Measurements from ENCODE around the gene TTLL11.

Gene TTLL11

DNA sequence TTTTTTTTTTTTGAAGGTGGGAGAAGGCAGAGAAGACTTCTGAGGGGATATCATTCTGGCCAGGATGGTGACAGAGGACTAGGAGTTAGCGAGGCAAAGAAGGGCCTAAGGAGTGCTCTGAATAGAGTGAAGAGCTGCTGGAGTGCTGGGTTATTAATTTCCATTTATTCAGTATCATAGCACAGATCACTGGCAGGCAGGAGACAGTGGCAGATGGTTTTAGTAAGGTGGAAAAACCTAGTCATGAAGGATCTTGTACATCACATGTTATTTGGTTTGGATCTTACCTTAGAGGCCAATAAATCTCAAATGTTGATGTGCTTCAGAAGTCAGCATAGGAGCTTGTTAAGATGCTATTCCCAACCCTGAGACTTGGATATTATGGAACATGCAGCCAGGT lies 165.5 kb downstream of the TTLL11 start:
- no peak for DNase-seq

DNA sequence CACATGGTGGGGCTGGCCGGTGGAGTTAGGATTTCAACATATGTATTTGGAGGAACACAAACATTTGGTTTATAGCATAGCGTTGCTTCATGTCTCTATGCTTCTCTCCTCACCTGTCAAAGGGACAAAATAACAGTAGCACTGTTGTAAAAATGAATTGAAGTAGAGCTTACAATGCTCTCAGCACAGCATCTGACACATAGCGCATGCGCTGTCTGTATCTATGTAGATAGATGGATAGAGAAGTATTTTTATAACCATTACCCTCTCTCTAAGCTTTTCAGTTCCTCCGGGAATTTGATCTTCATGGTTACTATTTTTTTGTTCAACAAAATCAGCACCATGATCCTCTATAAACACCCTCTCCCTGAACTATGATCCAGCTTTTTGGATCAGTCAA lies 166.0 kb downstream of the TTLL11 start:
- no peak for DNase-seq

DNA sequence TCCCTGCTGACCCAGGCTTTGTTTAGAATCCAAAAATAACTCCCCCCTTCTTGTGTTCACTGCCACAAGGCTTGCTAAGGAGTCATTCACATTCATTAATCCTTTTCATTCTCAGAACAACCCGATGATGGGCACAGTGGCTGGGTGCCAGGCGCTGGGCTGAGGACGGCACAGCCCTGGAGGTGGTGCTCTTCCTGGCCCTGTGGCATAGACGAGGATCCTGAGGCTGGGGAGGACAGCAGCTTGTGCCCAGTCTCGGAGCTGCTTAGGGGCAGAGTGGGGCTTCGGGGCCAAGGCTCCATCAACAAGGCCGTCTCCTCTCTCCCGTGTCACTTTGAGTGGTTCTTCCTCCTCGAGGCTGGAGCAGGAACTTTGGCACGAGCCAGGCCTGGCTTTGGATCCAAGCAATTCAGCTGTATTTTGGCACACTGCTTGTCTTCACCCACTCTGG lies 166.7 kb downstream of the TTLL11 start:
- no peak for DNase-seq

DNA sequence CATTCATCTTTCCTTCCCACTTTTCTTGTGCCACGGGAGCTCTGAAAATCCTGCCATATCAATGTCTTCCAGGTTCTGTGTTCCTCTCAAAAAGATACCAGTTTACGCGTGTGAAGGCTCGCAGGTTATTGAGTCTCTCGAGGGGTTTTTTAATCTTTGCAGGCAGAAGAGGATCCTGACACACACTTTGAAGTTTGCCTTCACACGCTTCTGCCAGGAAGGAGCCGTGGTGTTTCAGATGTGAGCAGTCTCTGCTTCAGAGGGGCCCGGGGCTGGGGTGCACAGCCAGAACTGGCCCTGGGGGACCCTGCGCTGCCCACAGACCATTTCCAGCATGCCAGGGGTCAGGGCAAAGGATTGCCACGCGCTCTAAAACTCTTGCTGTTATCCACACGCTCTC lies 167.2 kb downstream of the TTLL11 start:
- no peak for DNase-seq

DNA sequence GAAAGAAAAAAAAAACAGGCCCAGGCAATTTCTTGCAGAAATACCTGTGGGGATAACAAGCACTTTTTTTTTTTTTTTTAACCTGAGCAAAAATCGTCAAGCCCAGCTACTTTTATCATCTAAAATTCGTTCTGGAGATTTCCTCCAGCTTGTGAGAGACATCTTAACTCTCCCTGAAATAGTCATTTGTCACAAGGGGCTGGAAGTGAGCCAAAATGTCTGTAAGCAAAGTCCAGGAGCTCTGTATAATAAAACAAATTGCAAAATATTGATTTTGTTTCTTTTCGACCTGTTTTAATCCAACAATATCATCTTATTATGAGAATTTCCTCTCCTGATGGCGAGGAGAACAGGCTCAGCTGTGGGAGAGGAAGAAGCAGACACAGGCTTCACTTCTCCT lies 168.4 kb downstream of the TTLL11 start:
- DNase-seq, result no peak

DNA sequence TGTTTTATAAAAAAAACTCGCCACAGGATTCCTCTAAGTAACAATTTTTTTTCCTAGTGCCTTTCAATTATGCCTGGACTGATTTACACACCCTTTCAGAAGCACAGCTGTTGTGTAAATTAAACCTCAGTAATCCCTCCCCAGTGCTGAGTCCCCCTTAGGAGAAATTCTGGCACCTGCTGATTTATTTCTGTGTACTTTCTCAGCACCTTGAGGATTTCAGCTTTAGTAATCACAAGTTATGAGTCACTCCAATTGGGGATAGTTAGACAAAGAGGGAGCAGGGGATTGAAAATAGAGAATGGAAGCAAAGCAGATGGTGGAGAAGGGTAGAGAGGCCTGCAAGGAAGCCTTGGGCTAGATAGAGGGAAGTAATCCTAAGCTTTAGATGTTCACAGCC lies 171.7 kb downstream of the TTLL11 start:
- no peak for DNase-seq

DNA sequence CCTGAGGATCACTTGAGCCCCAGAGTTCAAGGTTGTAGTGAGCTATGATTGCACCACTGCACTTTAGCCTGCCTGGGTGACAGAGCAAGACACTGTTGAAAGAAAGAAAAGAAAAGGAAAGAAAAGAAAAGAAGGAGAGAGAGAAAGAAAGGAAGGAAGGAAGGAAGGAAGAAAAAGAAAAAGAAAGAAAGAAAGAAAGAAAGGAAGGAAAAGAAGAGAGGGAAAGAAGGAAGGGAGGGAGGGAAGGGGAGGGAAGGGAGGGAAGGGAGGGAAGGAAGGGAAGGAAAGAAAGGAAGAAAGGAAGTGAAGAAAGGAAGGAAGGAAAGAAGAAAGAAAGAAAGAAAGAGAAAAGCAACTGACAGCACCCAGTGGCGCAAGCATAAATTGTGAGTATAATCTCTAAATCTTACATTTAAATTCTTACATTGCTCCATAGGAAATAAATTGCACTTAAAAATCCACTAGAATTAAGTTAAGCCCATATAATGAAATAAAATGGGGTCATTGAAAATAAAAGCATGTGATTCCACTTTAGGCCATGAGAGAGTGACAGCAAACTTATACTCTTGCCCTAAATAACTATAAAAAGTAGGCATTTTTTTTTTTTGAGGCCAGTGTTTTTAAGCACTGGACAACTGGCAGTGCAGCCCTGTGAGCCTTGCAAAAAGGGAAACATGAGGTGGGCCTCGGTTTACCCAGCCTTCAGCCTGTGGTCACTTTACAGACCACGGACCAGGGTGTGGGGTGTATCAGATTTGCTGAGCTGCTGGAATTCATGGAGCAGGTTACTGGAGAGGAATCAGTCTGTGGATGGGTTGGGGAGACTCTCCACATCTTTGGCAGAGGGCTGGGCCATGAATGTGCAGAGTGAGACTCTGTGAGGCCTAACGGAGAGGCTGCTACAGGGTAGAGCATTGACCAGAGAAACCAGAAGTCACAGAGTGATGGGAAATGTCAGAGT lies 175.5 kb downstream of the TTLL11 start:
- no peak for DNase-seq

DNA sequence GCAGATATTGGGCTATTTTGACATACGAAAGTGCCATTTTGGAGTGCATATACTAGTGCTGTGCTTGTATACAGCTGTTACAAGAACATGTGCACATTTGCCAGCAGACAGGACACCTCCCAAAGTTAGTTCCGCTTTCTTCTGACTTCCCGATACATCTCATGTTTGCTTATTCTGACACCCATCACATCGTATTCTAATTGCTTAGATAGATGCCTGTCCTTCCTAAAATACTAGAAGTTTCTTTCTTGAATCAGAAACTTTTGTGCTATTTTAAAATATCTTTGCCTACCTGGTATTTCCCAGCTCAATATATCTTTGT lies 177.8 kb downstream of the TTLL11 start:
- DNase-seq, result no peak

DNA sequence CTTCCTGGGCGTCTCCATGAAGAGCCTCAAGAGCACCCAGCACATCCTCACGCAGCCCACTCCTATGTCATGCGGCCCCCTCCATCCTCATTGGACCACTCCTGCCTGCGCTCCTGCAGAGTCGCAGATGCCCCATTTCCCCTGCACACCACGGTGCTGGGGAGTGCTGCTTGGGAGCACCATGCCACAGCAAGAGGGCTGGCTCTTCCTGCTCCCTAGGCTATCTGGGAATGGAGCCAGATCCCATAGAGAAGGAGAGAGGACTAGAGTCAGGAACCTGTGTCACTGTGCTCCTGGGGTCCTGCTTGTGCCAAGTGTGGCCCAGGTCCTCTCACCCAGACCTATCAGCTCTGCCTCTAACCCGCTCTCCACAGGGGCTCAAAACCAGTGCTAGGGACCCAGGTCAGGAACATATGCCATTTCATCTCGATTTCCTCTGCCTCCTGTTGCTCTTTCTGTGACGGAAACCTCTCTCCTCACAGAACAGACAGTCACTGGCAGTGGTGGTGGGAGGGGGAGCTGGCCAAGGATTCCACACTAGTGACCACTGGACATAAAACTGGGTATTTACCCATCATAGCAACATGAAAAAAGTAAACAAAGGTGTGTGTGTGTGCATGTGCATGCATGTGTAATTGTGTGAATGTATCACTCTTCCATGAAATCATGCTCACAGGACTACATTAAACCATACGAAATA lies 178.4 kb downstream of the TTLL11 start:
- DNase-seq, result no peak

DNA sequence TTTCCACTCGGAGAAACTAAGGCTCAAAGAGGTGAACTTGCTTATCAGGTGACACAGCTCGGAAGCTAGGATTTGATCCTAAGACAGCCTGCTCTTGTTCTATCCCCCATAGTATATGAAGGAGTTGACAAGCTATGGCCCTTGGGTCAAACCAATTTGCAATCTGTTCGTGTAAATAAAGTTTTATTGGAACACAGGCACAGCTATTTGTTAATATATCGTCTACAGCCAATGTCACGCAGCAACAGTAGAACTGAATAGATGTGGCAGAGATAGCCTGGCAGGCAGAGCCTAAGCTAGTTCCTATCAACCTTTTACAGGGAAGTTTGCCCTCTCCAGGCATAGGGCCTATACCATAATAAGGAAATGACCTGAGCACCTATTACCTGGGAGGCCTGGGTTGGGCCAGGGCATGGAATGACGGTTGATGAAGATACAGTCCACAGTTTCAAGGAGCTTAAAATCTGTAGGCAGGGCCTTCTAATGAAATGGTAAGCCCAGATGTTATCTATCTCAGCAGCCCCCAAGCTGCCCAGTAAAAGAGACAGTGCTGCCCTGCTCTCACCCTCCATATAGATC lies 179.0 kb downstream of the TTLL11 start:
- no peak for DNase-seq

DNA sequence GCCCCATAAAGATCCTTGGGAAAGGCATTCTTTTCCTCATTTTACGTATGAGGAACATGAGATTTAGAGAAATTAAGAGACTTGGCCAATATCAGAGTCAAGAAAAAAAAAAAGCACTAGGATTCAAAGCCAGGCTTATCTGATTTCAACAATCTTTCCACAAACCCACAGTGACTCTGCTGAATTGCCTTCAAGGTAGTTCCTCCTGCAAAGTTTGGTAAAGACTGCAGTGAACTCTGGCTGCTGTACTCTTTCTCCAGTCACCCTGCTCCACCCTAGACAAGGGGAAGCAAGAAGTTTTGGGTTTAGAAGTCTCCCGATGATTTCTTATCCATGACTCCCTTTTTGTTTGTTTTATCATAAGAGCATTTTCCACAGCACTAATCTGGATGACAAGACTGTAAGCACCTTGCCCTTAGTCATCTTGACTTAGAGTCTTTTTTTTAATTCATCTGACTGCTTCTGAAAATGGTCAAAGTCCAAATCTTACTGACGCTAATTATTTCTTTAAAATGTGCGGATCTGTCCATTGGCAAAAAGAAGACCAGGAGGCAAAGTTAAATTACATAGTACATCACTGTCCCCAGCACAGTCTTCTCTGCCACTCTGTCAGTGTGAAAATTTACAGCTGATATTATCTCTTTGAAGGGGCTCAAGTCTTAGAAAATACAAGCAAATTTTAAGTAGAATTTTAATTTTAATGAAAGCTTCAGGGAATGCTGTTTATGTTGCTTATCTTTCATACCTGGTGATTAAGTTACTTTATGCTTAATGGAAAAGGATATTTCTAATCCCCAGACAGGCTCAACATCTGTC lies 180.1 kb downstream of the TTLL11 start:
- DNase-seq, result no peak

DNA sequence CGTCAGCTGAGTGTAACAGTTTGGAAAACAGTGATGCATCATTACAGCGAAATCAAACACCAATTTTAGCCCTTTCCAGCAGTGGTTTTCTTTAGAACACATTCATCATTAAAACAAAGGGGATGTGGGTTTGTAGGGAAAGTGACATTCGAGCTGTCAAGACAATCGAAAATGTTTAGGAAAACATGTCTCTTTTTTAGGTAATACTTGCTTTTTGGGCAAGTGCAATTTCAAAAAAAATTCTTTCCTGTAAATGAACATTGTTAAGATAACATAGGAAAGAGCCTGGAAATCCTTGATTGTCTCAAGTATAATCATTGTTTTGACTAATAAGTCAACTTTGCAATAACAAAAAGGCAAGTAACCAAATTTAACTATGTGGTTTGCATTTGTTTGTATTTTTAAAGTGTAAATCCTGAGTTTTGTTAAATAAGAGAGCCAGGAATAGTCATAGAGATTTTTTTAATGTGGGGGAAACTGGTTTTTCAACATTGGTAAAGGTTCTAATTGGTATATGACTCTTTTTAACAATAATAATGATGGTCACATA lies 182.5 kb downstream of the TTLL11 start:
- no peak for DNase-seq

DNA sequence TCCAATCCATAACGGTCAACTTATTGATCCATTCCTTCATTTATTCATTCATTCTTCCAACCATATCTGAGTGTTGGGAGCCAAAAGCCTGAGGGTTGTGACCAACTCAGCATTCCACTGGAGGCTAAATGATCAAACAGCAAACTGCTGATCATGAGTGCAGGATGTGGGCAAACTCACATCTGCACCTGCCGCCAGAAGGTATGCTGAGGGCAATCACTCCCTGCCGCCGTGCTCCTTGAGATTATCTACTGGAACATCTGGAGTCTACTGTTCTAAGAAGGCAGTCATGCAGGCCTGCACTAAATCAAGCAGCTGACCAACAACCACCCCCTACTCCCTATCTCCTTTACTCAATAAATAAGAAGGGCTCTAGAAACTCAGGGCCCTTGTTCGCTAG lies 184.0 kb downstream of the TTLL11 start:
- DNase-seq, result no peak

DNA sequence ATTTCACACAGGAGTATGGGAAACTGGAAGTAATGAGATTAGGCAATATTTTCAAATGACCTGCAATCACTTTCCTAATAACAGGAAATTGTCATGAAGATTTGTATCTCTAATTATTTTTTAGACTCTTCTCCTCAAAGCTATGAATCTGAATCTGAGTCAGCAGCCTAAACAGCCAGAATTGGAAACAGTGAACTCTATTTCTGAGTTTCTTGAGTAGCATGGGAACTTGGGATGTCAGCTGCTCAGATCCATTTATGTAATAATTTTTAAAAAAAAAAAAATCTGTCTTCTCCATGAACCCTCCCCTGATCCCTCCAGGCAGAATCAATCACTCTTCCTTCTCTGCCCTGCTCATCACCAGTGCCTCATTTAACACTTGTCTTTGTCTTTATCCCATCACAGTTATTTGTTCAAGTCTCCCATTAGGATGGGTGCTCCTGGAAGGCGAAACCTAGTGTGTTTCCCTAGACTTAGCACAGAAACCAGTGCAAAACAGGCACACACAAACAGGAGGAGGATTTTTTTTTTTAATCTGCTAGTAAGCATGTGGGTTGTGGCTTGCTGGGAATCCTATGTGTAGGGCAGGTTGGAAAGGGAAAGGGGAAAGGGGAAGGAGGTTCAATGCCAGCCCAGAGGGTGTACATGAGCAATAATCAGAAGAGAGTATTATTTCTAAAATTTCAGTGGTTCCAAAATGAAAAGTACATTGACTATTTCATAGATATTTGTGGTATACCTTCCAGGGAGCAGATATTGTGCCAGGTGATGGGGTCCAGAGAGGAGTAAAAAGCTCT lies 186.8 kb downstream of the TTLL11 start:
- no peak for DNase-seq

DNA sequence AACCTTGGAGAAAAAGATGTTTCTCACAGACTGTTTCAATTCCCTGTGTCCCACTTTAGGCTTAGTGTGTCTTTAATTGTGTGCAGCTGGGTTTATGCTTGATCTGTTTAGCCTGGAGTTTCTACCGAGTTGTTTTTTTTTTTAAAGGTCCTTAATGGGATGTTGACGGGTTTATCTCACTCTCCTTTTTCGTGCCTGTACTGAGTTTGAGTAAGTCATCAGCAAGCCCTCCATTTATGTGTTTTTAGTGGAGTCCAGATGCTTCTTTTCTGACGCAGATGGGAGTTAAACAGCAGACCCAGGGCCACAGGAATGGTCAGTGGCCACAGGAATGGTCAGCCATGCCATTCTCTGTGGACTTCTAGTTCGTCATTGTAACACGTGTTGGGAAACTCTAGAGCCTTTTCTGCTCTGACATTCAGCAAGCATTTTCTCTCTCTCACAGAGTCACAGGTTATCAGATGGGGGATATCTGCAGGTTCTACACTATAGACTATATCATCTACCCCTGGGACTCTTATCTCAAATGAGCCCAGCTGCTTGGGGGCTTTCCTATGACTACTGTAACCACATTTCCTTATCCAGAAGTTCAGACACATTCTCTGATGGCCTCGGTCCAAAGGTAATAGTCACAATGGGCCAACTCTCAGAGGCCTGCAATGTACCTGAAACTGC lies 190.5 kb downstream of the TTLL11 start:
- DNase-seq, result peak; percentile 80

DNA sequence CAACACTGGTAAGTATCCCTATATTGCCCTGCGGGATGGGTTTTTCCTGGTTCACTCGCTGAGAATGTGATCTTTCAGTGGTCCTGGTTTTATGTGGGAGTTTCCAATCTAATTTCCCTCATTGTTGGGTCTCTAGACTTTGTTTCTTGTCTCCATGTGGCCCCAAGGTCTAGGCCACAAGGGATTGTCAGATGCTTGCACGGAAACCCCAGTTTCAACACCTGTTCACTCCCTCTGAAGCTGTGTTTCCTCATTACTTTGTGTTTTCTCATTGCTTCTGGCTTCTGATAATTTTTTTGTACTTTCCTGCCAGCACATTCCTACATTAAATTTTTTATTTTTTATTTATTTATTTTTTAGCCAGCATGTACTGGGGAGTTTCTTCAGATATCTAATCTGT lies 191.5 kb downstream of the TTLL11 start:
- no peak for DNase-seq

DNA sequence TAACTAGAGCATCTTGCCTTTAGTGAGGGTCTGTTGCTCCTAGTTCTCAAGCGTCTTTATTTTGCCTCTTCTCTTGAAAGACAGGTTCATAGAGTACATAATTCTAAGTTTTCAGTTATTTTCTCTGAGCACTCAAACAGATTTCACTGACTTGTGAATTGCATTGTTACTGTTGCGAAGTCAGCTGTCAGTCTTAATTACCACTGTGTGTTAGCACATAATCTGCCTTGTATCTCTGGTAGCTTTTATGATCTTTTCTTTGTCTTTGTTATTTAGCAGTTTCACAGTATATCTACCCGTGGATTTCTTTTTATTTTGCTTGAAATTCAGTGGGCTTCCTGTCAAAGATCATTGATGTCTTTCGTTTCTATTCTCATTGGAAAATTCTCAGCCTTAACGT lies 192.9 kb downstream of the TTLL11 start:
- no peak for DNase-seq

DNA sequence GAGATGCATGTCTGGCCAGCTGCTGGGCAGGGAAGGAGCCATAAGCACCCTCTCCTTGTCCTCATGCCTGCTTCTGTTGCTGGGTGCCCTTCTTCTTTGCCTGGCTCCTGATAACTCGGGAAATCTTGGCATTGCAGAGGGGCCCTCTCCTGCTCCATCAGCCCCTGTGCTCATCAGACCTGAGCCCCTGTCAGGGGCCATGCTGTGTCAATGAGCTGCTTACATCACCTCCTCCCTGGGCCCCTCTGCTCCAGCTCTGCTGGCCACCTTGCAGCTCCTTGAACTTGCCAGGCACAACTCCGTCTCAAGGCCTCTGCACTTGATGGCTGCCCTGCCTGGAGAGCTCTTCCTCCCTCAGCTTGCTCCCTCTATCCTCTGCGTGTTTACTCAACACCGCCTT lies 194.3 kb downstream of the TTLL11 start:
- DNase-seq, result no peak

DNA sequence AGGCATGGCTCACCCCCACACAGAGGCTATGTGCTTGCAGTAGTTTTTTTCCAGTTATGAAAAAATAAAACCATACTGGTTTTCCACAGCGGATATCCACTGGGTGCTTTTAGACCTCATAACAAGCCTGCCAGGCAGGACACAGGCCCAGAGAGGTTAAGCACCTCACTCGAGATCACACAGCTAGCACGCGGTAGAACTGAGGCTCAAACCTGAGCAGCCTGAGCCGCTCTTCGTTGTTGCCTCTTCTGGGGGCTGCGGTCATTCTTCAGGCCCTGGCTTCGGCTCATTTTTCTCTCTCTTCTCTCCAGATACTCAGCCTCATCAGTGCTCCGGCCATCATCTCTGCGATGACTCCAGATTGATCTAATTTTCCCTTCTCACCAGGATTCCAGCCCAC lies 196.0 kb downstream of the TTLL11 start:
- no peak for DNase-seq

DNA sequence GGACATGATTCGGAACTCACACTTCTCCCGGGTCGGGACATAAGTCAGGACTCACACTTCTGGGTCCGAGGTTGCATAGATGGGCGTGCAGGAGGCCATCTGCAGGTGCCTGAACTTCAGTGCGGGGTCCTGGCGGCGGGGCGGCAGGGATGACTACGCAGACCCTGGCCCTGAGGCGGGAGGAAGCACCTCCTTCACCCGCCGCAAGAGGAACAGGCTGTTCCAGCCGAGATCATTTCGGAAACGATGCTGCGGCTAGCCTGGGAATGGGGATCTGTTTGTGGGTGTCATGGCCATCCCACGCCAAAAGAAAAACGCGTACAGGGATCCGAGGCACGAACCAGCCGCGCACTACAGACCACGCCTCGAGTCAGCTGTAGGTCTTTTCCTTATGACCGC lies 196.6 kb downstream of the TTLL11 start:
- no peak for DNase-seq

DNA sequence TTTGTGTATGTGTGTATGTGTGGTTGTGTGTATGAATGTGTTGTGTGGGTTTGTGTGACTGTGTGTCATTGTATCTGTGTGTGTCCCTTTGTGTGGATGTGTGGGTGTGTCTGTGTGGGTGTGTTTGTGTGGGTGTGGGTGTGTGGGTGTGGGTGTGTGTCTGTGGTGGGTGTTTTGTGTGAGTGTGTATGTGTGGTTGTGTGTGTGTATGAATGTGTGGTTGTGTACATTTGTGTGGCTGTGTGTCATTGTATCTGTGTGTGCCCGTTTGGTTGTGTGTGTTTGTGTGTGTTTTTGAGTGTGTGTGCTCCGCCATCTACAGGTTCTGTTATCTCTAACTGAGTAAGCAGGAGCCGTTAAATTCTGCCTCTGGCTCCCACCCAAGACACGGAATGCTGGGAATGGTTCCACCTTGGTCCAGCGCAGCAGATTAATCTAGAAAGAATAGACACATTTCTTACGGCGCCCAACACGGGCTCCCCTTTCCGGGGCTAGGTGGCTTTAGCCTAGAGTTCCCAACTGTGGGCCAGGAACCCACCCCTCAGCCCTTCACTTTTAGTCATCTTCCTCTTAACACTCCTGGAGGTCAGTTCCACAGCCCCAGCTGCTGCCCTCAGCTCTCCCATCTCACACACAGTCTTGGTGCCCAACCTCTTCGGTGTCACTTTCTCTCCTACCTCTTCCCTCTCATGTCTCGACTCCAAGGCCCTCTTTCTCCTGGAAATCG lies 197.1 kb downstream of the TTLL11 start:
- DNase-seq, result no peak

Data from amniotic stem cell (primary cell).